K562 (cell line): Measurements from ENCODE around the gene GABARAPL2. TPM values are rescaled to one million over a fixed set of nuclear protein-coding genes. Genes with fewer than 3 reads are reported as not detected.
A peak's percentile ranks its signal among the peaks of the same experiment; 100 is the strongest.

Source experiments
- CUX1 ChIP-seq: fragments of 200-800 bp; sonication (Bioruptor generic); IDR thresholded peaks from 2 replicates; pipeline ENCODE4 v1.6.1; 2016; ENCODE audit warnings: missing genetic modification characterization, missing compliant biosample characterization
- MIER1 ChIP-seq: fragments of 450-650 bp; IDR thresholded peaks from 2 replicates; pipeline ENCODE4 v1.6.1; 2016; ENCODE audit warnings: antibody characterized with exemption, mild to moderate bottlenecking, low read depth
- RFX1 ChIP-seq: fragments of 450-650 bp; IDR thresholded peaks from 2 replicates; pipeline ENCODE4 v1.6.1; 2016; ENCODE audit warnings: mild to moderate bottlenecking, moderate library complexity
- ZBTB40 ChIP-seq, 2 experiments: fragments of 450-650 bp in 1 of 2; sonication (generic) in 1 of 2; formaldehyde crosslinking in 1 of 2; IDR thresholded peaks; 2 replicates each; pipeline versions ENCODE4 v1.7.1 to v1.9.0; 2016 to 2022; ENCODE audit warnings: inconsistent platforms in 1 of 2, mild to moderate bottlenecking in 1 of 2, missing genetic modification reagents in 1 of 2
- ZNF780A ChIP-seq: fragments of 250-450 bp; sonication (Bioruptor Pico); IDR thresholded peaks from 2 replicates; pipeline ENCODE4 v1.5.0; 2021; ENCODE audit warnings: mild to moderate bottlenecking
- polyA plus RNA-seq, 8 experiments: library from polyadenylated mRNA; depleted of rRNA in 4 of 8; stranded (reverse) in 5 of 8; unstranded in 3 of 8; fragments of >200 nt; fragmentation: Nextera tagmentation in 2 of 8; fragmentation: Illumina TruSeq in 1 of 8; extraction: Ambion mirVana in 2 of 8; extraction: Trizol in 1 of 8; gene quantifications; 2 replicates each; pipeline versions ENCODE4 v1.2.1 to v1.2.3, GENCODE V29; 2011 to 2014; ENCODE audit warnings: inconsistent platforms in 1 of 8, missing spikeins in 1 of 8
- total RNA-seq, 7 experiments: library from RNA; depleted of rRNA in 6 of 7; stranded (reverse); fragments of >200 nt in 6 of 7; fragmentation: Illumina TruSeq in 2 of 7; extraction: Trizol in 2 of 7; gene quantifications; 2 replicates each; pipeline versions ENCODE4 v1.2.1 to v1.2.3, GENCODE V29; 2011 to 2021; ENCODE audit warnings: low replicate concordance in 1 of 7
- TF ChIP-seq, protein P1 (sequence below): fragments of 450-650 bp; IDR thresholded peaks from 2 replicates; pipeline ENCODE4 v1.6.1; 2016; ENCODE audit warnings: borderline replicate concordance

The GABARAPL2 gene
- total and polyA plus RNA-seq, 9 of the 15 experiments (the other 6 are each of a cell fraction or from before 2014, with no cell fraction given), result 42.1 to 288 (median 91.8) TPM

- TF ChIP-seq CUX1 (CRISPR knock-in tag) (no peak), ZBTB40 (IDR thresholded peaks at IDR 0.05) (peak; percentile 91), ZBTB40 (CRISPR knock-in tag; IDR thresholded peaks at IDR 0.05) (no peak), ZNF780A (CRISPR knock-in tag) (no peak), RFX1 (peak; percentile 89), MIER1 (no peak)
- TF ChIP-seq, protein P1, sequence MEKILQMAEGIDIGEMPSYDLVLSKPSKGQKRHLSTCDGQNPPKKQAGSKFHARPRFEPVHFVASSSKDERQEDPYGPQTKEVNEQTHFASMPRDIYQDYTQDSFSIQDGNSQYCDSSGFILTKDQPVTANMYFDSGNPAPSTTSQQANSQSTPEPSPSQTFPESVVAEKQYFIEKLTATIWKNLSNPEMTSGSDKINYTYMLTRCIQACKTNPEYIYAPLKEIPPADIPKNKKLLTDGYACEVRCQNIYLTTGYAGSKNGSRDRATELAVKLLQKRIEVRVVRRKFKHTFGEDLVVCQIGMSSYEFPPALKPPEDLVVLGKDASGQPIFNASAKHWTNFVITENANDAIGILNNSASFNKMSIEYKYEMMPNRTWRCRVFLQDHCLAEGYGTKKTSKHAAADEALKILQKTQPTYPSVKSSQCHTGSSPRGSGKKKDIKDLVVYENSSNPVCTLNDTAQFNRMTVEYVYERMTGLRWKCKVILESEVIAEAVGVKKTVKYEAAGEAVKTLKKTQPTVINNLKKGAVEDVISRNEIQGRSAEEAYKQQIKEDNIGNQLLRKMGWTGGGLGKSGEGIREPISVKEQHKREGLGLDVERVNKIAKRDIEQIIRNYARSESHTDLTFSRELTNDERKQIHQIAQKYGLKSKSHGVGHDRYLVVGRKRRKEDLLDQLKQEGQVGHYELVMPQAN, result peak; percentile 91
These were observed at the start of gene GABARAPL2 (continued) for GRCh38 chr16:75566040-75566757.
